BJ (cell line): ENCODE measurements around the gene FGF14. TPM values are rescaled to one million over a fixed set of nuclear protein-coding genes. Genes with fewer than 3 reads are reported as not detected.

Experiments used
- CTCF ChIA-PET: fragments of 350-600 bp; formaldehyde crosslinking; extraction: SDS; loops from one replicate; lab custom pipeline; 2021; ENCODE audit warnings: antibody characterized with exemption, inconsistent platforms; lab: Yijun Ruan, JAX
- POLR2A ChIA-PET: fragments of 300-600 bp; sonication (Branson Sonifier 250); formaldehyde crosslinking; extraction: SDS; loops from one replicate; lab custom pipeline; 2021; ENCODE audit warnings: antibody characterized with exemption; lab: Charles Lee
- DNase-seq: peaks from one replicate; pipeline ENCODE4 v3.0.0-alpha.2; 2011; ENCODE audit warnings: low read depth
- H3K27me3 ChIP-seq: 2 replicates; pipeline ENCODE4 v1.6.0; 2011; ENCODE audit warnings: low read length; ENCODE audit not compliant: control insufficient read depth, insufficient read depth
- H3K36me3 ChIP-seq: 2 replicates; pipeline ENCODE4 v1.5.1; 2011; ENCODE audit warnings: low read length; ENCODE audit not compliant: control insufficient read depth, insufficient read depth
- H3K4me3 ChIP-seq: 2 replicates; pipeline ENCODE4 v1.5.1; 2011; ENCODE audit warnings: low read depth, mild to moderate bottlenecking, control low read depth, low read length
- polyA plus RNA-seq: library from polyadenylated mRNA; depleted of rRNA; stranded (reverse); fragments of >200 nt; gene quantifications from 2 replicates; pipeline ENCODE4 v1.2.3, GENCODE V29; 2011
- TF ChIP-seq, protein P1 (sequence below): IDR thresholded peaks from 2 replicates; pipeline ENCODE4 v1.5.1; 2011; ENCODE audit warnings: low read depth, mild to moderate bottlenecking, control low read depth, inconsistent platforms, low read length, moderate library complexity; ENCODE audit not compliant: insufficient read depth

FGF14 gene
- polyA plus RNA-seq, 1 experiment: 0.01 TPM

DNA sequence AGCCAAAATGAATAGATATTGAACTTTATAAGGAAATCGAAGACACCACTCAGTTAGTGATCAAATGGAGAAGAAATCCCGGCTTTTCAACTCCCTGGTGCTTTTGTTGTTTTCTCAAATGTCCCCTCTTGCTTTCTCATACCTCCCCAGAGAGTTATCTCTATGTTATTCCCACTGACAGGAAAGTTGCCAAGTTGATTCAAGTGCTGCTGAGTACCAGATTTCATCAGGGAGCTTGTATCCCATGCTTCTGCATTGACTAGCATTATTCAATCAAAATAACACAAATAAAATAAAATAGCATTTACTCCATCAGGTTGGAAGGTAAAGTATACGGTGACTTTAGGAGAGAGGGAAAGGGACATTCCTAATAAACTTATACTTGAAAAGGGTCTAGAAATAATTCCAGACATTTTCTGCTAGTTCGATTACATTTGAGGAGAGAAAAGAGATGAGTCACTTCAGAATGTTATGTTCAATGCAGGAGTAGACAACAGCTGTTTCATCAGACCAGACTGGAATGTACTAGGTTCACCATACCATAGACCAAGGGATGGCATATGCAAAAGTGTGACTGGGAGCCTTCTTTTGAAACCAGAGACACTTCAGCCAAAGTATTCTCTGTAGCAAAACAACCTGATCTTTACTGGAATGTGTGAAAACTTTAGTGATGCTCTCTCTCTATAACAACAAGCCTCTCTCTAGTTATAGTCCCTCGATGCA, 397.8 kb downstream of the FGF14 start:
- ChIA-PET POLR2A (no interaction called here), CTCF (no interaction called here)
- Histone ChIP-seq H3K27me3 (no peaks in the 10 kb centered on the region), H3K36me3 (no peaks in the 10 kb centered on the region), H3K4me3 (no peak overlapping the region)
- no peak for DNase-seq
- TF ChIP-seq, protein P1, sequence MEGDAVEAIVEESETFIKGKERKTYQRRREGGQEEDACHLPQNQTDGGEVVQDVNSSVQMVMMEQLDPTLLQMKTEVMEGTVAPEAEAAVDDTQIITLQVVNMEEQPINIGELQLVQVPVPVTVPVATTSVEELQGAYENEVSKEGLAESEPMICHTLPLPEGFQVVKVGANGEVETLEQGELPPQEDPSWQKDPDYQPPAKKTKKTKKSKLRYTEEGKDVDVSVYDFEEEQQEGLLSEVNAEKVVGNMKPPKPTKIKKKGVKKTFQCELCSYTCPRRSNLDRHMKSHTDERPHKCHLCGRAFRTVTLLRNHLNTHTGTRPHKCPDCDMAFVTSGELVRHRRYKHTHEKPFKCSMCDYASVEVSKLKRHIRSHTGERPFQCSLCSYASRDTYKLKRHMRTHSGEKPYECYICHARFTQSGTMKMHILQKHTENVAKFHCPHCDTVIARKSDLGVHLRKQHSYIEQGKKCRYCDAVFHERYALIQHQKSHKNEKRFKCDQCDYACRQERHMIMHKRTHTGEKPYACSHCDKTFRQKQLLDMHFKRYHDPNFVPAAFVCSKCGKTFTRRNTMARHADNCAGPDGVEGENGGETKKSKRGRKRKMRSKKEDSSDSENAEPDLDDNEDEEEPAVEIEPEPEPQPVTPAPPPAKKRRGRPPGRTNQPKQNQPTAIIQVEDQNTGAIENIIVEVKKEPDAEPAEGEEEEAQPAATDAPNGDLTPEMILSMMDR: no peak

DNA sequence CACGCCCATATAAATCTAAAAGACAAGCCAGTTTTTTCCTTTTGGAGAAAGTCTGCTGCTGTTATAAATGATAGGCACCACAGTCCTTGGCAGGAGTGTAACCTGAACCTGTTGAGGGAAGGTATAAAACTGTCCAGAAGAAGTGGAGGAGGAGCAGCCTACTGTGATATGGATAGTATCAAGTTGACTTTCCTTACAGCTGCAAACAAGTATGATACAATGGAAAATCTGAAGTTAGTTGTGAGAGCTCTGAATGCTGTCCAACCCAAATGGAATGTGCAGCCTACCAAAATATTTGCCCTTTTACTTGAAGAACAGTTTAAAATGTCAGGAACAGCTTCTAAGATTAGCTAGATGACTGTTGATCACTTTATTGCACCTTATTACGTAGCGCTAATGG, 399.6 kb downstream of the FGF14 start:
- Histone ChIP-seq H3K36me3 (no peaks in the 10 kb centered on the region), H3K27me3 (no peaks in the 10 kb centered on the region), H3K4me3 (no peak overlapping the region)
- ChIA-PET POLR2A (no interaction called here), CTCF (no interaction called here)
- TF ChIP-seq, protein P1: no peak
- no peak for DNase-seq

DNA sequence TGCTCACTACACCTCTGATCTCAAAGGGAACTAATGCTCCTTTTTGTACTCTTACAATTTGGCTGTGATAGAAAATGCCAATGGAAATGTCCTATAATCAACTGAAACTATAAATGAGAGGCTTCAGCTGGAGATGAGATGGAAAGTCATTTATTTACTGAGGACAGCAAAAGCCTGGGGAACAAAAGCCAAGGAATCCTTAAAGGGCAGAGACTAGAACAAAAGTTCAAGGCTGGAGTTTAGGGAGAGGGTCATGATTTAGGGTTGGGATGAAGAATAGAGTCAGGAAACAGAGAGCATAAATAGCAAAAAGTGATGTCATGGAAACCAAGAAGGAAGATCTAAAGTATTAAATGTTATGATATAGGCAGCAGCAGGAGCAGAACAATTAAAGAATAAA, 401.1 kb downstream of the FGF14 start:
- Histone ChIP-seq H3K27me3 (no peaks in the 10 kb centered on the region), H3K4me3 (no peak overlapping the region), H3K36me3 (no peaks in the 10 kb centered on the region)
- ChIA-PET CTCF (no interaction called here), POLR2A (no interaction called here)
- TF ChIP-seq, protein P1: no peak
- DNase-seq: no peak

DNA sequence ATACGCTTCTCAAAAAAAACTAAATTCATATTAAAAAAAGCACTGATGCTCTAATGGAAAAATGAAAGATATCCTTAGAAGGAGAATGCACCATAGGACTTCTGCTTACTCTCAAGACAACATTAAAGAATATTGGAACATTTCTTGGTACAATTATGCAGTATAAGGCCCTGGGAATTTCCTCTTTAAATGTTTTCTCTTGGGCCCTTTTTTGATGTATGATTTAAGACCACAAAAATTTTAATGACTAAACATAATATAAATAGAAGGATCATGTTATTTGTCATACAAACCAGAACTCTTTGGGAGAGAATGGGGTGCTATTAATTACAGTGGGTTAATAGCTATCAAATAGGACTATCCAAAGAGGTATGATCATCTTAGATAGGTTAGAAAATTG, 403.7 kb downstream of the FGF14 start:
- Histone ChIP-seq H3K36me3 (no peaks in the 10 kb centered on the region), H3K27me3 (no peaks in the 10 kb centered on the region), H3K4me3 (no peak overlapping the region)
- TF ChIP-seq, protein P1: no peak
- POLR2A ChIA-PET: no interaction called here
- no peak for DNase-seq
- CTCF ChIA-PET: no interaction called here

DNA sequence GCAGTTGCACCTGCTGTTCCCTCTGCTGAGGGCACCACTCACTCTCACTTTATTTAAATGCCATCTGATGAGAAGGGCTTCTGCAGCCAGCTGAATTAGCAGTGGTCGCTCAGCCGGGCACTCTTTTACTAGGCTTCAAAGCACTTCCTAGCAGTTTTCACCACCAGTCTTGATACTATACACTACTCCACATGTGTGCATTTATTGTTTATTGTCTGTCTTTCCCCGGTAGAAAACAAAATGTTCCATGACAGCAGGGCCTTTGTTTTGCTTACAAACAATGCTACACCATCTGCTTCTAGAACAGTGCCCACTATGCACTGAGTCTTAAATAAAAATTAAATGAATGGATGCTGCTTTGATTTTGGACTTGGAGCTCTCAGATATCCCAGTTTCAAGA, 404.9 kb downstream of the FGF14 start:
- H3K4me3 ChIP-seq: no peak overlapping the region
- no peaks in the 10 kb centered on the region for H3K27me3 ChIP-seq
- DNase-seq: no peak
- ChIA-PET CTCF (no interaction called here), POLR2A (no interaction called here)
- TF ChIP-seq, protein P1: no peak
- no peaks in the 10 kb centered on the region for H3K36me3 ChIP-seq
